A549 (cell line): ENCODE data around the gene SUSD3. TPM values are rescaled to one million over a fixed set of nuclear protein-coding genes. Genes with fewer than 3 reads are reported as not detected.
"Not testable (repeated sequence)": the region's sequence is repeated elsewhere in the genome, so short reads cannot be mapped to it uniquely, and the experiment has no call there.

Source experiments
- ATAC-seq, 2 experiments: fragments of 200-7000 bp in 1 of 2; fragments of >200 bp in 1 of 2; cut with Nextera tagmentation in 1 of 2; cut with Tn5 transposase in 1 of 2; 3 replicates each; pipeline versions ENCODE4 v1.8.0 to v1.9.1; 2018 to 2020; ENCODE audit warnings: mild to moderate bottlenecking in 1 of 2, moderate library complexity in 1 of 2
- CTCF ChIA-PET: fragments of 300-600 bp; sonication (Branson Sonifier 250); formaldehyde crosslinking; extraction: SDS; loops from one replicate; lab custom pipeline; 2021; ENCODE audit warnings: antibody characterized with exemption, inconsistent platforms; lab: Yijun Ruan, JAX
- POLR2A ChIA-PET: fragments of 350-600 bp; formaldehyde crosslinking; extraction: SDS; loops from one replicate; lab custom pipeline; 2021; ENCODE audit warnings: antibody characterized with exemption, inconsistent platforms; lab: Yijun Ruan, JAX
- DNase-seq, 2 experiments: peaks; one replicate each; pipeline versions ENCODE4 v3.0.0 to v3.0.0-alpha.2; 2011 to 2016; ENCODE audit warnings: low read depth in 1 of 2, low spot score in 1 of 2
- FAIRE-seq: peaks from 2 replicates; lab custom pipeline; 2011; peaks lifted over from hg19 to GRCh38; lab: Jason Lieb, UNC
- H3K27ac ChIP-seq, 2 experiments: fragments of >200 bp; sonication (Bioruptor Twin); formaldehyde crosslinking; 3 replicates each; pipeline ENCODE4 v1.5.1; 2016 to 2017
- H3K4me1 ChIP-seq: fragments of >200 bp; sonication (Bioruptor Twin); formaldehyde crosslinking; 3 replicates; pipeline ENCODE4 v1.6.1; 2016
- H3K4me2 ChIP-seq: fragments of >200 bp; sonication (Bioruptor Twin); formaldehyde crosslinking; 3 replicates; pipeline ENCODE4 v1.6.1; 2016
- H3K4me3 ChIP-seq: fragments of >200 bp; sonication (Bioruptor Twin); formaldehyde crosslinking; 3 replicates; pipeline ENCODE4 v1.5.1; 2016
- H3K9me3 ChIP-seq: fragments of >200 bp; sonication (Bioruptor Twin); formaldehyde crosslinking; 3 replicates; pipeline ENCODE4 v1.6.1; 2016
- BHLHE40 ChIP-seq: IDR thresholded peaks from 2 replicates; pipeline ENCODE4 v1.6.1; 2012; ENCODE audit warnings: low read depth, low read length, inconsistent platforms
- CEBPB ChIP-seq, 2 experiments: fragments of >200 bp in 1 of 2; sonication (Bioruptor Twin) in 1 of 2; formaldehyde crosslinking in 1 of 2; IDR thresholded peaks; 2 replicates each; pipeline ENCODE4 v1.6.1; 2012 to 2016
- EHMT2 ChIP-seq: fragments of 200-600 bp; sonication (generic); IDR thresholded peaks from 2 replicates; pipeline ENCODE4 v1.6.1; 2016; ENCODE audit warnings: antibody characterized with exemption, low read depth, mild to moderate bottlenecking, moderate library complexity
- ESRRA ChIP-seq: fragments of 150-350 bp; IDR thresholded peaks from 2 replicates; pipeline ENCODE4 v1.6.1; 2014; ENCODE audit warnings: mild to moderate bottlenecking, low read length, borderline replicate concordance
- GATA3 ChIP-seq: IDR thresholded peaks from 2 replicates; pipeline ENCODE4 v1.6.1; 2012; ENCODE audit warnings: borderline replicate concordance
- HEYL ChIP-seq: fragments of 250-450 bp; sonication (Bioruptor Pico); IDR thresholded peaks from 2 replicates; pipeline ENCODE4 v1.8.0; 2021; ENCODE audit warnings: mild to moderate bottlenecking, moderate library complexity
- HOXA7 ChIP-seq: fragments of 250-450 bp; sonication (Bioruptor Pico); IDR thresholded peaks from 2 replicates; pipeline ENCODE4 v1.5.0; 2020; ENCODE audit warnings: mild to moderate bottlenecking, moderate library complexity
- HOXB5 ChIP-seq: fragments of 250-450 bp; sonication (Bioruptor Pico); IDR thresholded peaks from 2 replicates; pipeline ENCODE4 v1.5.0; 2020; ENCODE audit warnings: mild to moderate bottlenecking, moderate library complexity
- JUN ChIP-seq, 2 experiments: fragments of >200 bp; sonication (Bioruptor Twin); formaldehyde crosslinking; IDR thresholded peaks; 2 replicates in 1 of 2; 3 replicates in 1 of 2; pipeline ENCODE4 v1.6.1; 2016 to 2017
- MAFK ChIP-seq: fragments of 450-650 bp; IDR thresholded peaks from 2 replicates; pipeline ENCODE4 v1.6.1; 2014; ENCODE audit not compliant: partially characterized antibody
- MYC ChIP-seq: IDR thresholded peaks from 2 replicates; pipeline ENCODE4 v1.6.1; 2012; ENCODE audit warnings: mild to moderate bottlenecking, inconsistent platforms, low read length, improper control_type of control experiment, borderline replicate concordance
- NFE2L2 ChIP-seq: fragments of 150-350 bp; conservative IDR thresholded peaks from 2 replicates; pipeline ENCODE4 v1.6.1; 2014; ENCODE audit warnings: low read length
- POLR2AphosphoS2 ChIP-seq: conservative IDR thresholded peaks from 2 replicates; pipeline ENCODE4 v1.6.1; 2012; ENCODE audit warnings: low read length, improper control_type of control experiment, inconsistent platforms
- RAD21 ChIP-seq, 2 experiments: fragments of >200 bp in 1 of 2; sonication (Bioruptor Twin) in 1 of 2; formaldehyde crosslinking in 1 of 2; IDR thresholded peaks in 1 of 2; conservative IDR thresholded peaks in 1 of 2; 2 replicates in 1 of 2; 3 replicates in 1 of 2; pipeline ENCODE4 v1.6.1; 2012 to 2018; ENCODE audit warnings: inconsistent platforms in 1 of 2
- RFX5 ChIP-seq: fragments of 450-650 bp; IDR thresholded peaks from 2 replicates; pipeline ENCODE4 v1.7.1; 2014; ENCODE audit warnings: antibody characterized with exemption, mild to moderate bottlenecking, moderate library complexity
- RNF2 ChIP-seq: fragments of 200-600 bp; sonication (generic); IDR thresholded peaks from 2 replicates; pipeline ENCODE4 v1.6.1; 2016; ENCODE audit warnings: low read depth, mild to moderate bottlenecking, antibody characterized with exemption, moderate library complexity, borderline replicate concordance
- SMC3 ChIP-seq: fragments of >200 bp; sonication (Bioruptor Twin); formaldehyde crosslinking; IDR thresholded peaks from 3 replicates; pipeline ENCODE4 v1.6.1; 2018; ENCODE audit warnings: inconsistent platforms
- TFCP2L1 ChIP-seq: fragments of 250-450 bp; sonication (Bioruptor Pico); IDR thresholded peaks from 2 replicates; pipeline ENCODE4 v1.5.0; 2021; ENCODE audit warnings: mild to moderate bottlenecking
- TP53 ChIP-seq: fragments of 250-450 bp; sonication (Bioruptor Pico); IDR thresholded peaks from 2 replicates; pipeline ENCODE4 v1.5.0; 2021; ENCODE audit warnings: mild to moderate bottlenecking, moderate library complexity
- WGBS: methylation state at CpG from one replicate; pipeline ENCODE4 v1.1.6; 2017; ENCODE audit errors: missing lambda C conversion rate; 5-methylcytosine and 5-hydroxymethylcytosine counted together
- polyA plus RNA-seq, 4 experiments: library from polyadenylated mRNA; depleted of rRNA in 3 of 4; stranded (reverse); fragments of >200 nt; fragmentation: RNase III in 1 of 4; extraction: RNeasy Plus Mini Kit Qiagen cat#74134 plus additional on column Dnase treatment in 1 of 4; gene quantifications; 2 replicates in 3 of 4; 3 replicates in 1 of 4; pipeline ENCODE4 v1.2.3, GENCODE V29; 2011 to 2017
- TF ChIP-seq, protein P1 (sequence below): fragments of >200 bp; sonication (Bioruptor Twin); formaldehyde crosslinking; IDR thresholded peaks from 3 replicates; pipeline ENCODE4 v1.6.1; 2016
- TF ChIP-seq, protein P2 (sequence below): IDR thresholded peaks from 2 replicates; pipeline ENCODE4 v1.6.1; 2012; ENCODE audit warnings: low read depth, borderline replicate concordance
- TF ChIP-seq, protein P3 (sequence below): IDR thresholded peaks from 2 replicates; pipeline ENCODE4 v1.6.1; 2012
- TF ChIP-seq, protein P4 (sequence below): fragments of 450-650 bp; IDR thresholded peaks from 2 replicates; pipeline ENCODE4 v1.6.1; 2014; ENCODE audit warnings: antibody characterized with exemption

The SUSD3 gene
- polyA plus RNA-seq, 2 of the 4 experiments (the other 2 are of a cell fraction), result 0.27 to 0.34 TPM

DNA sequence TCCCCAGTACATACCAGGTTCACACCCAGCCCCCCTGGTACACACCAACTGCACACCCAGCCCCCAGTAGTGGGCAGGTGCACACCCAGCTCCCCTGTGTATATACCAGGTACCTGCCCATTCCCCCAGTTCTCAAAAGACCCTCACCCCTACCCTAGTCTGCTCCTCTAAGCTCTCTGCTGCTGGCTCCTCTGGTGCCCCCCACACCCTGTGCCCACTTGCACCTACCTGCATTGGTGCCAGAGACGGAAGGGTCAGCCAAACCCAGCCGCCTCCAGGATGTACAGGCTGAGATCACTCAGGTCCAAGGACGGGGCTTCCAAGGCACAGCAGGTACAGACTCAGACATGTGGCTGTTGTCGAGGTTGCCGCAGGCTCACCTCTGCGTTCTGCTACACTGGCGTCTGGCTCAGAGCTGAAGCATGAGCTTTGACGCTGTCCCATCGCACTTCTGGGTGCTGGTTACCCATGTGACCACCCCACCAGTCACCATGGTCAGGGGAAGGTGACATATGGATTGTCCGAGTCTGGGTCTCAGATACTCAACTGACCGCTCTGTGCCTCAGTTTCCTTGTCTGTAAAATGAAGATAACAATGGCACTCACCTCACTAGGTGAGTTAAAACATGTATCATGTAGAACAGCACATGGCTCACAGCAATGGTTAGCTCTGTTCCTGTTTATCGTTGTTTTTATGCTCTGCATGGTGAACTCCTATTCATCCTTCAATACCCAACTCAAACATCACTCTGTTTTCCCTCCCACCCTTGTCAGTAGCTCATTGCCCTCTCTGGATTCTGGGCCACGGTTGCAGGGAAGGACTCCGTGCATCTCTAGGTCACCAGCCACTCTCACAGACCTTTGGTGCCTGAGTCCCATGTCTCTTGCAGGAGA is 45.3 kb upstream of the SUSD3 start (continued):
- TF ChIP-seq, protein P1, sequence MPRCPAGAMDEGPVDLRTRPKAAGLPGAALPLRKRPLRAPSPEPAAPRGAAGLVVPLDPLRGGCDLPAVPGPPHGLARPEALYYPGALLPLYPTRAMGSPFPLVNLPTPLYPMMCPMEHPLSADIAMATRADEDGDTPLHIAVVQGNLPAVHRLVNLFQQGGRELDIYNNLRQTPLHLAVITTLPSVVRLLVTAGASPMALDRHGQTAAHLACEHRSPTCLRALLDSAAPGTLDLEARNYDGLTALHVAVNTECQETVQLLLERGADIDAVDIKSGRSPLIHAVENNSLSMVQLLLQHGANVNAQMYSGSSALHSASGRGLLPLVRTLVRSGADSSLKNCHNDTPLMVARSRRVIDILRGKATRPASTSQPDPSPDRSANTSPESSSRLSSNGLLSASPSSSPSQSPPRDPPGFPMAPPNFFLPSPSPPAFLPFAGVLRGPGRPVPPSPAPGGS, result no peak
- TF ChIP-seq RAD21 (conservative IDR thresholded peaks at IDR 0.05 in 1 of 2, IDR thresholded peaks at IDR 0.05 in 1 of 2) (no peak), NFE2L2 (no peak), TFCP2L1 (no peak), RNF2 (no peak), HEYL (CRISPR knock-in tag) (no peak)
- TF ChIP-seq, protein P2, sequence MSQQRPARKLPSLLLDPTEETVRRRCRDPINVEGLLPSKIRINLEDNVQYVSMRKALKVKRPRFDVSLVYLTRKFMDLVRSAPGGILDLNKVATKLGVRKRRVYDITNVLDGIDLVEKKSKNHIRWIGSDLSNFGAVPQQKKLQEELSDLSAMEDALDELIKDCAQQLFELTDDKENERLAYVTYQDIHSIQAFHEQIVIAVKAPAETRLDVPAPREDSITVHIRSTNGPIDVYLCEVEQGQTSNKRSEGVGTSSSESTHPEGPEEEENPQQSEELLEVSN, result no peak
- TF ChIP-seq, protein P3, sequence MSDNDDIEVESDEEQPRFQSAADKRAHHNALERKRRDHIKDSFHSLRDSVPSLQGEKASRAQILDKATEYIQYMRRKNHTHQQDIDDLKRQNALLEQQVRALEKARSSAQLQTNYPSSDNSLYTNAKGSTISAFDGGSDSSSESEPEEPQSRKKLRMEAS, result no peak

DNA sequence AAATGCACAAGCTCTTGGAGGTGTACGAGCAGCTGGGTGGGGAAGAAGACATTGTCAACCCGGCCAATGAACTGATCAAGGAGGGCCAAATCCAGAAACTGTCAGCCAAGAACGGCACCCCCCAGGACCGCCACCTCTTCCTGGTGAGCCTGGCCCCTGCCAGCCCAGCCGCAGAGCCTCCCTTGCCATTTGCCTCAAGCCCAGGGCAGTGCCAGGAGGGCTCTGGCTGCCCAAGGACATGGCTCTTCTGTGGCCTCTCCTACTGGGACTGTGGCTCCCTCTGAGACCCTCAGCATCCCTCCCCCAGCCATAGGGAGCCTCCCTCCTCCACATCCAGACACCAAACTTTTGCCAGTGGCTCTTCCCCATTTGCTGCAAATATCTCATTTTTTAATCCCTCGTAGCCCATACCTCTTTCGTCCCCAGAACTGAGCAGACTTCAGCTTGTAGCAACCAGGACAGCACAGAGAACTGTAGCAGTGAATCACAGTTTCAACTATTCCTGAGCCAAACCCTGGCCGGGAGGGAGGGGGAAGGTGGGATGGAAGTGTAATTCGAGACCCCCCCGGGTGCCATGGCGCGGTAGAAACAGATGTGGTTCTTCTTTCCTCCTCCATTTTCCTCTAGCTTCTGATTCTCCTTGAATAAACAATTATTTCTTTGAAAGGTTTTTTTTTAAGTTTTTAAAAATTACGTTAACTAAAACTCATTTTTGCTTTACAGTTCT is 44.5 kb upstream of the SUSD3 start:
- no peak for FAIRE-seq
- TF ChIP-seq MAFK, result no peak
- no peak for TF ChIP-seq GATA3
- no peak for TF ChIP-seq BHLHE40
- no peak for TF ChIP-seq ESRRA
- TF ChIP-seq HOXB5 (CRISPR knock-in tag), result no peak
- TF ChIP-seq MYC, result no peak
- TF ChIP-seq, protein P4, sequence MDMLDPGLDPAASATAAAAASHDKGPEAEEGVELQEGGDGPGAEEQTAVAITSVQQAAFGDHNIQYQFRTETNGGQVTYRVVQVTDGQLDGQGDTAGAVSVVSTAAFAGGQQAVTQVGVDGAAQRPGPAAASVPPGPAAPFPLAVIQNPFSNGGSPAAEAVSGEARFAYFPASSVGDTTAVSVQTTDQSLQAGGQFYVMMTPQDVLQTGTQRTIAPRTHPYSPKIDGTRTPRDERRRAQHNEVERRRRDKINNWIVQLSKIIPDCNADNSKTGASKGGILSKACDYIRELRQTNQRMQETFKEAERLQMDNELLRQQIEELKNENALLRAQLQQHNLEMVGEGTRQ, result no peak
- no peak for TF ChIP-seq JUN (IDR thresholded peaks at IDR 0.05)
- no peak for TF ChIP-seq EHMT2
- no peak for TF ChIP-seq HOXA7 (CRISPR knock-in tag)
- TF ChIP-seq TP53 (CRISPR knock-in tag), result no peak
- TF ChIP-seq SMC3, result no peak
- no peak for TF ChIP-seq CEBPB (IDR thresholded peaks at IDR 0.05)
- TF ChIP-seq, protein P3, result no peak
- no peak for TF ChIP-seq RFX5
- no peak for TF ChIP-seq POLR2AphosphoS2

DNA sequence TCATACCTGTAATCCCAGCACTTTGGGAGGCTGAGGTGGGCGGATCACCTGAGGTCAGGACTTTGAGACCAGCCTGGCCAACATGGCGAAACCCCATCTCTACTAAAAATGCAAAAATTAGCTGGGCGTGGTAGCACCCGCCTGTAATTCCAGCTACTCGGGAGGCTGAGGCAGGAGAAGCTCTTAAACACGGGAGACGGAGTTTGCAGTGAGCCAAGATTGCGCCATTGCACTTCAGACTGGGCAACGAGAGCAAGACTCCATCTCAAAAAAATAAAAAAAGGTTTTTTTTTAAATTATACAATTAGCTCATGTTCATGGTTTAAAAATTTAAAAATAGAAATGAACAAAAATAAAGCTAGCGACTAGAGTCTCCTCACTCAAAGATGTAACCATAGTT is 43.3 kb upstream of the SUSD3 start:
- H3K9me3 ChIP-seq, H3K27ac ChIP-seq, FAIRE-seq, H3K4me3 ChIP-seq, H3K4me1 ChIP-seq, H3K4me2 ChIP-seq, ATAC-seq, DNase-seq: not testable (repeated sequence)
- WGBS, result 61% methylated on average over 10 of the region's 10 CpGs
- POLR2A ChIA-PET, result interaction anchor here (0.9 kb wide), 1 partner anchor 80 kb away, joined by 3 read pairs; no protein-coding TSS in a partner anchor
- CTCF ChIA-PET, result interaction anchor here (0.6 to 4.0 kb wide), 5 partner anchors 12 to 105 kb away, joined by 3 to 25 read pairs (median 5); no protein-coding TSS in a partner anchor

More for the DNA sequence above, 44.5 kb upstream of the SUSD3 start:
- CTCF ChIA-PET, result interaction anchor here (0.7 to 4.0 kb wide), 4 partner anchors 10 to 291 kb away, joined by 3 to 25 read pairs (median 8); no protein-coding TSS in a partner anchor
- POLR2A ChIA-PET, result no interaction called here
- no peak overlapping the region for H3K4me2 ChIP-seq
- no peak for ATAC-seq
- H3K4me1 ChIP-seq, result no peaks in the 10 kb centered on the region
- H3K9me3 ChIP-seq, result no peaks in the 10 kb centered on the region
- DNase-seq, result no peak
- no peak overlapping the region for H3K4me3 ChIP-seq
- WGBS, result 48% methylated on average over 13 of the region's 13 CpGs
- no peak overlapping the region for H3K27ac ChIP-seq
